Ascending aorta (tissue), 2 donors: Measurements from ENCODE around the gene KLHL35. TPM values are rescaled to one million over a fixed set of nuclear protein-coding genes. Genes with fewer than 3 reads are reported as not detected.

Source experiments
- DNase-seq, 2 donors: peaks; one replicate each; pipeline ENCODE4 v3.0.0-alpha.2; 2019; ENCODE audit warnings: low spot score in 2 of 2
- H3K27ac ChIP-seq, 2 donors: fragments of 200-600 bp; sonication (generic); one replicate each; pipeline ENCODE4 v1.5.1; 2016 to 2017; ENCODE audit warnings: mild to moderate bottlenecking in 1 of 2
- H3K27me3 ChIP-seq: fragments of 200-600 bp; sonication (generic); one replicate; pipeline ENCODE4 v1.5.1; 2017
- H3K36me3 ChIP-seq, 2 donors: fragments of 200-600 bp; sonication (generic); one replicate each; pipeline ENCODE4 v1.5.1; 2016
- H3K4me1 ChIP-seq, 2 donors: fragments of 200-600 bp; sonication (generic); one replicate each; pipeline ENCODE4 v1.5.1; 2016 to 2017; ENCODE audit warnings: mild to moderate bottlenecking in 1 of 2
- H3K4me3 ChIP-seq, 2 donors: fragments of 200-600 bp; sonication (generic); one replicate each; pipeline ENCODE4 v1.5.1; 2016 to 2017; ENCODE audit warnings: mild to moderate bottlenecking in 1 of 2
- H3K9me3 ChIP-seq, 2 donors: fragments of 200-600 bp; sonication (generic); one replicate each; pipeline ENCODE4 v1.5.1; 2016
- intact Hi-C: fragments of 100-400 bp; cut with DNase I; formaldehyde crosslinking; loops from one replicate; pipeline ENCODE4 v1.15.1; 2023
- total RNA-seq: library from RNA; depleted of rRNA; stranded (reverse); fragments of >200 nt; gene quantifications from one replicate; pipeline ENCODE4 v1.1.0, GENCODE V29; 2016
- TF ChIP-seq, protein P1 (sequence below), 3 experiments: fragments of 200-600 bp in 2 of 3; fragments of 450-650 bp in 1 of 3; sonication (generic) in 2 of 3; IDR thresholded peaks; one replicate each; pipeline ENCODE4 v1.5.1; 2016 to 2019; ENCODE audit warnings: antibody characterized with exemption in 3 of 3, mild to moderate bottlenecking in 1 of 3, moderate library complexity in 1 of 3

Gene KLHL35
- total RNA-seq, 1 donor from 2014 or later = not detected

DNA sequence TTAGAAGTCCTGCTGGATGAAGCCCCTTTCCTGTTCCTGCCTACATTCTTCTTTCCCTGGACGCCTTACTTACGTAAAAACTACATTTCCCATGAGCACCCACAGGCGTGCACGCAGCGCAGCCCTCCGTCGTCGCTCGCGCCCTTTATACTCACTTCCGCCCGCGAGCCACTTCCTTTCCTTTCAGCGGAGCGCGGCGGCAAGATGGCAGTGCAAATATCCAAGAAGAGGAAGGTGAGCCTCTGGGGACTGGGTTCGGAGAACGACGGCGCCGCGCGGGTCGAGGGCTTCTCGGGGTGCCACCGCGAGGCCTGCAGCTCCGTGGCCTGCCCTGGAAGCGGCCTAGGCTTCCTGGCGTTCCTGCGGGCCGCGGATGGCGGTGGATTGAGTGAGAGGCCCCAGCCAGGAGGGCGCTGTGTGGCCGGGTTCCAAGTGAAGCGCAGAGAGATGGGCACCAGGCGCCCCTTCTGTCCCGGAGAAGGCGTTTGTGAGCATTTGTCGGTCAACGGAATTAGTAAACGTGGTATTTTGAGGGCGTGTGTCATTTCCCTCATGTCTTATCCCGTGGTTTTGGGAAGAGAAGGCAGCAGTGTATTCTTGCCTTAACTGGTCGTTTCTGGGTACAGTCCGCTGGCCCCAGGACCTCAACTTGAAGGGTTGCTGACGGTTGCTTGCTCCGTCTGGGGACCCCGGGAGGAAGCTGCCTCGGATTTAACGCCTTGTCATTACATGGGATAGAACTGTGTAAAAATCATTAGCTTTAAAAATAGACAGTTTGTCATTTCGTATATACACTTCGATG lies 33.5 kb downstream of the KLHL35 start, which contains the start of gene RPS3:
Gene RPS3, plus strand, starts transcription at position 175 of the 802 bp plus-strand sequence. Its CDS starts 30 bp downstream, at position 205.
- H3K4me1 ChIP-seq = peaks cover 0 to 6% of the 10 kb centered on the region in 2 donors
- no peaks in the 10 kb centered on the region for H3K27me3 ChIP-seq
- H3K9me3 ChIP-seq = no peaks in the 10 kb centered on the region
- intact Hi-C loops = loop anchor here (2.0 to 5.0 kb wide), 2 partner anchors 33 to 125 kb away; partner anchors contain the start of genes GDPD5 and KLHL35
- peak within 1 kb of the TSS; percentile 91 to 98 for H3K27ac ChIP-seq
- peaks cover 30 to 36% of the 10 kb centered on the region in 2 donors for H3K36me3 ChIP-seq
- peak within 1 kb of the TSS; percentile 70 to 78 for H3K4me3 ChIP-seq
- TF ChIP-seq, protein P1, sequence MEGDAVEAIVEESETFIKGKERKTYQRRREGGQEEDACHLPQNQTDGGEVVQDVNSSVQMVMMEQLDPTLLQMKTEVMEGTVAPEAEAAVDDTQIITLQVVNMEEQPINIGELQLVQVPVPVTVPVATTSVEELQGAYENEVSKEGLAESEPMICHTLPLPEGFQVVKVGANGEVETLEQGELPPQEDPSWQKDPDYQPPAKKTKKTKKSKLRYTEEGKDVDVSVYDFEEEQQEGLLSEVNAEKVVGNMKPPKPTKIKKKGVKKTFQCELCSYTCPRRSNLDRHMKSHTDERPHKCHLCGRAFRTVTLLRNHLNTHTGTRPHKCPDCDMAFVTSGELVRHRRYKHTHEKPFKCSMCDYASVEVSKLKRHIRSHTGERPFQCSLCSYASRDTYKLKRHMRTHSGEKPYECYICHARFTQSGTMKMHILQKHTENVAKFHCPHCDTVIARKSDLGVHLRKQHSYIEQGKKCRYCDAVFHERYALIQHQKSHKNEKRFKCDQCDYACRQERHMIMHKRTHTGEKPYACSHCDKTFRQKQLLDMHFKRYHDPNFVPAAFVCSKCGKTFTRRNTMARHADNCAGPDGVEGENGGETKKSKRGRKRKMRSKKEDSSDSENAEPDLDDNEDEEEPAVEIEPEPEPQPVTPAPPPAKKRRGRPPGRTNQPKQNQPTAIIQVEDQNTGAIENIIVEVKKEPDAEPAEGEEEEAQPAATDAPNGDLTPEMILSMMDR (IDR thresholded peaks at IDR 0.05) = no peak
- DNase-seq = peak; percentile 70 to 95

DNA sequence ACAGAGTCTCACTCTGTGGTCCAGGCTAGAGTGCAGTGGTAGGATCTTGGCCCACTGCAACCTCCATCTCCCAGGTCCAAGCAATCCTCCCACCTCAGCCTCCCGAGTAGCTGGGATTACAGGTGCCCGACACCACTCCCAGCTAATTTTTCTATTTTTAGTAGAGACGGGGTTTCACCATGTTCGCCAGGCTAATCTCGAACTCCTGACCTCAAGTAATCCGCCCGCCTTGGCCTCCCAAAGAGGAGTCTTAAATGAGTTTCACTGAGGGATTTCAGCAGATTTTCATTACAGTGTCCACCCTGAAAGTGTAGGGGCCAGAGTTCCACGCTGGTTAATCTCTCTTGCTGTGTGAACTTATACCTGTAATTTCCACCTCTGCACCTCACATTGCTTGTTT lies 34.1 kb downstream of the KLHL35 start:
- intact Hi-C loops = loop anchor here (2.0 to 5.0 kb wide), 2 partner anchors 33 to 126 kb away; partner anchors contain the start of genes GDPD5 and KLHL35
- peaks cover 23 to 29% of the 10 kb centered on the region in 2 donors for H3K36me3 ChIP-seq
- H3K4me1 ChIP-seq = peaks cover 0 to 6% of the 10 kb centered on the region in 2 donors
- H3K9me3 ChIP-seq = no peaks in the 10 kb centered on the region
- TF ChIP-seq, protein P1 (IDR thresholded peaks at IDR 0.05) = no peak
- peak overlapping the region in 1 of 2 donors; percentile 98 for H3K27ac ChIP-seq
- no peak for DNase-seq
- no peaks in the 10 kb centered on the region for H3K27me3 ChIP-seq
- H3K4me3 ChIP-seq = no peak overlapping the region

DNA sequence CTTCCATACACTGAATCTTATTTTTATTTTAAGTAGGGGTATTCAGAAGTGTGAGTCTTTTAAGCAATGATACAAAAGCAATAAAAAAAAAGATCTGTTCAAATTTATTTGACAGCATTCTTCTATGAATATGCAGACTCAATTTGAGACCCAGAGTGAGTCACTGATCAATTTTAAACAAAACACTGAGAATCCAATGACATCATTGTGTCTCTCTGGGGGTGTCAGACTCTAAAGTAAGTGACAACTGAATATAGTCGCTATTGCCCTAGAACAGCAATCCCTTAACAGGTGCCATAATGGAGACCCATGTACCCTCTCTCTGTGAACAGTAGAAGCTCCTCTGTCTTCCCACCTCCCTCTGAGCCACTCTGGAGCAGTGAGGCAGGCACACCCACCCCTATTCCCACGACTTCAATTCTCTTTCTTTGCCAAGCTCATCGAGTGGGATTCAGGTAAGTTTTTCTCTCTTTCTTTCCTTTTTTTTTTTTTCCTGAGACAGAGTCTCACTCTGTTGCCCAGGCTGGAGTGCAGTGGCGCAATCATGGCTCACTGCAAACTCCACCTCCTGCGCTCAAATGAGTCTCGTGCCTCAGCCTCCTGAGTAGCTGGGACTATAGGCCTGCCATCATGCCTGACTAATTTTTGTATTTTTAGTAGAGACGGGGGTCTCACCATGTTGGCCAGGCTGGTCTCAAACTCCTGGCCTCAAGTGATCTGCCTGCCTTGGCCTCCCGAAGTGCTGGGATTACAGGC lies 38.7 kb downstream of the KLHL35 start:
- Histone ChIP-seq H3K4me1 (no peaks in the 10 kb centered on the region), H3K9me3 (no peaks in the 10 kb centered on the region), H3K27ac (no peak overlapping the region), H3K27me3 (no peaks in the 10 kb centered on the region), H3K4me3 (no peak overlapping the region), H3K36me3 (no peaks in the 10 kb centered on the region)
- TF ChIP-seq, protein P1 (IDR thresholded peaks at IDR 0.05) = no peak
- no peak for DNase-seq
- intact Hi-C loops = no loop called here

DNA sequence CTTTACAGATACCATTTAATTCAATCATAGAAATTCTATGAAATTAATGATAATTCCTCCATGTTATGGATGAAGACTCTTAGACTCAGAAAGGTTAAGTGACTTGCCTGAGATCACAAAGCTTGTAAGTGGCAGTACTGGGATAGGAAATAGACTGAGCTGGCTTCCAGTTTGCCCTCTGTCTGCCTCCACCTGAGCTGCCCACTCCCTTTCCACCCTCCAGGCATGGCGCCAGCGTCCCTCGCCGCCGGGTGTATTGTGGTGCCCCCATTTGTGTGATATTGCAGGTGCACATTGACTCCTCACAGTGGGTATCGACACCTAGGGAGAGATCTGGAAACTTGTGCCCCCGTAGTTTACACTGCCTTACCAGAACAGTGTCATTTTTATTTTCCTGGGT lies 43.1 kb downstream of the KLHL35 start:
- TF ChIP-seq, protein P1 (IDR thresholded peaks at IDR 0.05) = no peak
- no peak for DNase-seq
- H3K36me3 ChIP-seq = no peaks in the 10 kb centered on the region
- no peaks in the 10 kb centered on the region for H3K27me3 ChIP-seq
- no peak overlapping the region for H3K27ac ChIP-seq
- intact Hi-C loops = no loop called here
- no peaks in the 10 kb centered on the region for H3K9me3 ChIP-seq
- H3K4me3 ChIP-seq = no peak overlapping the region
- no peaks in the 10 kb centered on the region for H3K4me1 ChIP-seq

DNA sequence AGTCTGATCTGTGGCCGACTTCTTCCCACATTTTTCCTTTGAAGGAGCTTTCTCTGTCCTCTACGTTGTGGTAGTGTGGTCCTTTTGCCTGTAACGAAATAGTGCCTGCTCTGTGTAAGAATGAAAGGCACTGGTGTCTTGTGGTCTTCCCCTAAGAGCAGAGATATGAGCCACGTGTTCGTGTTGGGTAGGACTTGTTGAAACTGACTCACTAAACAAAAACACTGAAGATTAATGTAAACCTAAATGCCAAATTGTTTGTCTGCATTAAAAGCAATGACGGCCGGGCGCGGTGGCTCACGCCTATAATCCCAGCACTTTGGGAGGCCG lies 43.8 kb downstream of the KLHL35 start:
- no peak overlapping the region for H3K27ac ChIP-seq
- no peak overlapping the region for H3K4me3 ChIP-seq
- H3K27me3 ChIP-seq = no peaks in the 10 kb centered on the region
- no peaks in the 10 kb centered on the region for H3K36me3 ChIP-seq
- TF ChIP-seq, protein P1 (IDR thresholded peaks at IDR 0.05) = no peak
- no peaks in the 10 kb centered on the region for H3K4me1 ChIP-seq
- intact Hi-C loops = no loop called here
- DNase-seq = no peak
- no peaks in the 10 kb centered on the region for H3K9me3 ChIP-seq
